ENCODE measurements around the gene FAM111A. TPM values are rescaled to one million over a fixed set of nuclear protein-coding genes. Genes with fewer than 3 reads are reported as not detected.
"Not testable (repeated sequence)": the region's sequence is repeated elsewhere in the genome, so short reads cannot be mapped to it uniquely, and the experiment has no call there.

Gene FAM111A
- 10 to 100 TPM; 25.0 to 27.8 TPM for total RNA-seq
- long read RNA-seq, partial matches to known transcripts = 0 of 2 reads
- long read RNA-seq, other reads (novel, unspliced or antisense) = 2 of 2 reads

- intact Hi-C loops (cut with DNase I, micrococcal nuclease) = no loop called here
- DNase-seq (peak; percentile 91 to 93), ATAC-seq (peak; percentile 88)
Measured at GRCh38 chr11:59142530-59143507, at the start of gene FAM111A. Gene FAM111A (plus strand): TSS chr11:59142856. CDS start chr11:59148873, 6,017 bp downstream.

GRCh38 chr11:59093576-59093975, 49.1 kb upstream of the FAM111A start:
- ATAC-seq; intact Hi-C loops (cut with DNase I, micrococcal nuclease); DNase-seq: not testable (repeated sequence)

- ATAC-seq; DNase-seq; intact Hi-C loops (cut with DNase I, micrococcal nuclease): not testable (repeated sequence)
Measured at GRCh38 chr11:59095225-59095624, 47.4 kb upstream of the FAM111A start.

- DNase-seq; ATAC-seq; intact Hi-C loops (cut with DNase I, micrococcal nuclease): not testable (repeated sequence)
Measured at GRCh38 chr11:59095972-59096575, 46.6 kb upstream of the FAM111A start.

GRCh38 chr11:59097113-59097708, 45.4 kb upstream of the FAM111A start:
- intact Hi-C loops (cut with DNase I, micrococcal nuclease) = no loop called here
- ATAC-seq = peak; percentile 73

GRCh38 chr11:59097938-59098337, 44.7 kb upstream of the FAM111A start:
- DNase-seq; ATAC-seq; intact Hi-C loops (cut with DNase I, micrococcal nuclease): not testable (repeated sequence)

More at GRCh38 chr11:59097113-59097708, 45.4 kb upstream of the FAM111A start:
- peak in 1 of 2 donors; percentile 81 for DNase-seq

- intact Hi-C loops (cut with DNase I, micrococcal nuclease) = no loop called here
- ATAC-seq = peak; percentile 60
- DNase-seq = peak; percentile 61 to 75
Measured at GRCh38 chr11:59102259-59102765, 40.3 kb upstream of the FAM111A start.

- DNase-seq (peak; percentile 85 to 92), ATAC-seq (peak; percentile 95)
- intact Hi-C loops (cut with DNase I, micrococcal nuclease) = no loop called here
Measured at GRCh38 chr11:59106363-59107336, 36.0 kb upstream of the FAM111A start, which contains the start of gene FAM111B. Gene FAM111B (plus strand): TSS chr11:59107237. CDS start chr11:59109626, 2,389 bp downstream.

GRCh38 chr11:59107721-59108120, 34.9 kb upstream of the FAM111A start:
- ATAC-seq; DNase-seq; intact Hi-C loops (cut with DNase I, micrococcal nuclease): not testable (repeated sequence)

GRCh38 chr11:59112494-59112893, 30.2 kb upstream of the FAM111A start:
- DNase-seq = no peak
- no peak for ATAC-seq
- intact Hi-C loops (cut with DNase I, micrococcal nuclease) = no loop called here

GRCh38 chr11:59114344-59114743, 28.3 kb upstream of the FAM111A start:
- DNase-seq (no peak), ATAC-seq (no peak)
- intact Hi-C loops (cut with DNase I, micrococcal nuclease) = no loop called here

- DNase-seq = no peak
- peak; percentile 94 for ATAC-seq
- intact Hi-C loops (cut with DNase I, micrococcal nuclease) = no loop called here
Measured at GRCh38 chr11:59115553-59115952, 27.1 kb upstream of the FAM111A start.

GRCh38 chr11:59117774-59118173, 24.9 kb upstream of the FAM111A start:
- no peak for DNase-seq
- intact Hi-C loops (cut with DNase I, micrococcal nuclease) = no loop called here
- no peak for ATAC-seq

- intact Hi-C loops (cut with DNase I, micrococcal nuclease) = no loop called here
- DNase-seq = no peak
- ATAC-seq = no peak
Measured at GRCh38 chr11:59119826-59120225, 22.8 kb upstream of the FAM111A start.

GRCh38 chr11:59135648-59136461, 6.8 kb upstream of the FAM111A start:
- DNase-seq = peak; percentile 66 to 89

GRCh38 chr11:59136551-59136950, 6.1 kb upstream of the FAM111A start:
- intact Hi-C loops (cut with DNase I, micrococcal nuclease); DNase-seq; ATAC-seq: not testable (repeated sequence)

More at GRCh38 chr11:59135648-59136461, 6.8 kb upstream of the FAM111A start:
- ATAC-seq = peak; percentile 99
- intact Hi-C loops (cut with DNase I, micrococcal nuclease) = no loop called here

- no peak for ATAC-seq
- intact Hi-C loops (cut with DNase I, micrococcal nuclease) = no loop called here
- DNase-seq = no peak
Measured at GRCh38 chr11:59137190-59137589, 5.5 kb upstream of the FAM111A start.

Data from left colon (tissue), 2 donors.